Middle frontal gyrus (tissue), 1 donor: ENCODE data around the gene ATG5.
"Not testable (repeated sequence)": the region's sequence is repeated elsewhere in the genome, so short reads cannot be mapped to it uniquely, and the experiment has no call there.

Experiments used
- DNase-seq: peaks from one replicate; pipeline ENCODE4 v3.0.0-alpha.2; 2015; ENCODE audit warnings: low spot score; ENCODE audit errors: extremely low spot score

ATG5 gene

DNA sequence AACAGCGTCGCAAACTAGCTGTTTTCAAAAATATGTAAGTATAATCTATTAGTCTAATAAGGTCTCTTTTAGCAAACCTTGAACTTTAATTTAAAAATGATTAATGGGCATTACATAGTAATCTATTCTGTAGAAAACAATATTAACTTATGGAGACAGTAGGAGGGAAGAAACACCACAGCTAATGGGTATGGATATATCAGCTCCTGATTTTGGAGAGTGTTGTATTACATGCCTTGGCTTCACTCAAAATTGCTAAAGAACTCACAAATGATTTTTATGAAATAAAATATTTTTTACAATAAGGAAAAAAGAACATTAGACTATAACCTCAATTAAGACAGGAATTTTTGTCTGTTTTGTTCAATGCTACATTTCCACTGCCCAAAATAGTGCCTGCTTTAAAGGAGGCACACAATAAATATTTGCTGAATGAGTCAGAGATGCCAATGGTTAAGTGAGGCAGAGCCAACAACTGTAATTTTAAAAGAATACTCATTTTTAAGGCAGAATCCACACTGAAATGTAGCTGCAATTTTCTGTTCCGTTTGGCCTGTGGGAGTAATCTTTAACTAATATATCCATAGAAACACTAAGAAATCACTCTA is 15.7 kb downstream of the ATG5 start:
- no peak for DNase-seq

DNA sequence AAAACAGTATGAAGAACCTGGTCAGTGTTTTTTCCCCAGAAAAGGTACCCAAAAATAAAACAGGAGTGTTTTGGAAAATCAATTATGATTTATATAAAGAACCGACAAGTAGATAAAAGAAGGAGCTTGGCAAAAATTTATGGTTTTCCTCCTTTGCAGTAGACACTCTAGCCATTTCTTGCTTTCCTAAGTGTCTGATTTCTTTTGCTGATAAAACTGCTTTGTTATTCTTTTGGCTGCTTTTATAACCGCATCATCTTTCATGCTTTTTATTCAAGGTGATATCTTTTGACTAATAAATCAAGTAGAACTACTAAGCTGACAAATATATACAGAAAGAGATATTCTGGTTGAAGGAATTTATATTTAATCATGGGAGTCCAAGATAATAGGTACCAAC is 16.6 kb downstream of the ATG5 start:
- no peak for DNase-seq

DNA sequence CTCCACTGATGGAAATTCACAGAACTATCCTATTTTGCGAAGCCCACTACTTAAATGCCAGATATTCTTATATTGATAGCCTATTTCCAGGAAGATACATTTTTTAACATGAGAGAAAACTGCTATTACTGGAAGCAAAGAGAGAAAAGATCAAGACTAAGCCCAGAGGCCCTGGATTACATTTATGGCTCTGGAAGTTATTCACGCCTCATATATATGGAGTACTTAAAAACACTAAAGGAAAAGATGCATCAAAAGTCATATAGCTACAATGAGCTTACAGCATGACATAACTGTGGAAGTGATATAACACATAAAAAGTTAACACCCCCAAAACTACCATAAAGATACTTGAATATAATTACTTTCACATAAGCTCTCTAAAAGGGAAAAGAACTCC is 19.8 kb downstream of the ATG5 start:
- DNase-seq = no peak

DNA sequence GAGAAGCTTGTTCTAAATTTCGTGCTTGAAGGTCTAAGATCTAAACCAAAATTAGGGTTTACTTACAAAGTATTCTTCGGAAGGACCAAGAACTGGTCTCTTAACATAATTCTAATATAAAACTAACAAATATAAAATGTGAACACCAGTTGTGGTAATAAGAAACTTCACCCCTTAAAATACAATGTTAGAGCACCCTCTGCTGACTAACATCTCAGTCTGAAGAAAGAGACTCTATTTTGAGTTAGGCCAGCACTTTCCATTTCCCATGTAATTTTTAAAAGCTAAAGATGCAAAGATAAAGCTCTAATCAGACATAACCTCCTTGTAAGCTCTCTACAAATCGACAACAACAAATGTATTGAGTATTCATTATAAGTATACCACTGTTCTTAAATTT is 24.6 kb downstream of the ATG5 start:
- DNase-seq = peak; percentile 48

DNA sequence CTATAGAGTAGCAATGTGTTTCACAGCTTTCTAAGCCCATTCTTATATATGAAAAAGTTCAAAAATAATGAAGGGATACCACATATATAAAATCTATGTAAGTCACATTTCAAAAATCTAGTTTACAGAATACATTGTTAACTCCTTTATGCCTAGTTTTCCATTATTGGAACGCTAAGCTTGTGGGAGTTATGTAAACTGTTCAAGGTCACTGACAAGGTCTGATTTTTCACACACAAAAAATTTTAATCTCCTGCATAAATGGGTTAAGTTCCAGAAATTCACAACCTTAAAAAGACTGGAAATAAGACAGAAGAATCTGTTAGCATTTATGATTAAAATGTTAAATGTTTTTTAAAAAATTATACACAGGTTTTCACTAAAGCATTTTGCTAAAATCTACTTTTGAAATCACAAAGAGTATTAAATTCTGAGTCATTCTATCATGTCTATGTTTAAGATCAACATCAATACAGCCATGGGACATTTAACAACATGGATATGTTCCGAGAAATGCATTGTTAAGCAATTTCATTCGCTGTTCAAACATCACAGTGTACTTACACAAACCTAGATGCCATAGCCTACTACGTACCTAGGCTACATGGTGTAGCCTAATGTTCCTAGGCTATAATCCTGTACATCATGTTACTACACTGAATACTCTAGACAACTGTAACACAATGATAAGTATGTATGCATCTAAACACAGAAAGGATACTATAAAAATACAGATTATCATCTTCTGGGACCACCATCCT is 25.4 kb downstream of the ATG5 start:
- no peak for DNase-seq

DNA sequence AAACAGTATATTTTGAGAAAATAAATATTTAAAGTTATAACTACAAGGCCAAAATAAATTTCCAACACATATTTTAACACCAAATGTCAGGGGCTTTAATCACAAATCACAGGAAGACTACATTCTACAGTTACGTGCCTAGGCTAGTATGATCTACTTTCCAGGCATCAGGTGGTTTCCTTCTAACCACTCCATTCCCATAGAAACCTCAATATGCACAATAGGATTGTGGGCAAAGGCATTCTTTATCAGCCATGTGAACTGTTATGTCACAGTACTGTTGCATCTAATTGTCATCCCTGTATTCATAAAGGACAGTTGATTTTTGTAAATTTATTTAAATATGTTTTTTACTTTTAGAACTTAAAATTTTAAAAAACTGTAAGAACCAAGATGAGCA is 32.4 kb downstream of the ATG5 start:
- DNase-seq = no peak

DNA sequence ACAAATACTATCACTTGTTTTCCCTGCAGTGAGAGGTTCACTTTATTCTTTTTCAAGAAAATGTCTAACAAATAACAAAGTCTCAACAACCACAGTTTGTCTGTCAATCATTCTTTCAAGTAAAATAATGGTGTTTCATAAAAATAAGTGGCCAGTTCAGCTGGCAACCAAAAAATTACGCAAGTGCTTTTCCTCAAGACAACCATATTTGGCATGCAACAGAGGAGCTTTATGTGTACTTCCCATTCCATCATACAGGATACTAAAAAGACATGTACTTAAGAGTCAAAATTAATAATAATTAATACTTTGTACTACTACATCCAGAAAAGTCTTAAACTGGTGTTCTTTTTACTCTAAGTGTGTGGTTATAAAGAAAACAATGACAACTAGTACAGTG is 34.6 kb downstream of the ATG5 start:
- no peak for DNase-seq

DNA sequence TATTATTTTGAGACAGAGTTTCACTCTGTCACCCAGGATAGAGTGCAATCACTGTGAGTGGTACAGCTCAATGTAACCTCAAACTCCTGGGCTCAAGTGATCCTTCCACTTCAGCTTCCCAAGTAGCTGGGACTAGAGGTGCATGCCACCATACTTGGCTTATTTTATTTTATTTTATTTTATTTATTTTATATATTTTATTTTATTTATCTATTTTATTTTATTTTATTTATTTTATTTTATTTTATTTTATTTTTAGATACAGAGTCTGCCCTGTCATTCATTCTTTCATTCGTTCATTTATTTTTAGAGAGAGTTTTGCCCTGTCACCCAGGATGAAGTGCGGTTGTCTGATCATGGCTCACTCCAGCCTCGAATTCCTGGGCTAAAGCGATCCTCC is 35.5 kb downstream of the ATG5 start:
- DNase-seq = no peak

DNA sequence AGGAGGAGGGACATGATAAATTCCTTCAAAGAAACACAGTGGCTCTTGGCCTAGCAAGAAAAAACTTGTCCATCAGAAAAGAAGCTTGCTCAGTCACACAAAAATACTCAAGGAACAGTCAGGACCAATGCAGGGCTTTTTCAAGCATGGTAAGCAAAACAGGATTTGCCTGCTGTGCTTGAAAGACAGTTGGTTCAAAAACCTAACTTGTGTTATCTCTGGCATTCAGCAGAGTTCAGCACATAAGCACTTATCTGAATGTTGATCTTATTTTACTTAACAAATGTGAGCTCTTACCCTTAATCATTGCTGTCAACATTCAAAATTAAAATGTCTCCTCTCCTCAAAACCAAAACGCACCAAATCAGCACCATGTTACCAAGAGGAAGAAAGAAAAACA is 38.3 kb downstream of the ATG5 start:
- no peak for DNase-seq

DNA sequence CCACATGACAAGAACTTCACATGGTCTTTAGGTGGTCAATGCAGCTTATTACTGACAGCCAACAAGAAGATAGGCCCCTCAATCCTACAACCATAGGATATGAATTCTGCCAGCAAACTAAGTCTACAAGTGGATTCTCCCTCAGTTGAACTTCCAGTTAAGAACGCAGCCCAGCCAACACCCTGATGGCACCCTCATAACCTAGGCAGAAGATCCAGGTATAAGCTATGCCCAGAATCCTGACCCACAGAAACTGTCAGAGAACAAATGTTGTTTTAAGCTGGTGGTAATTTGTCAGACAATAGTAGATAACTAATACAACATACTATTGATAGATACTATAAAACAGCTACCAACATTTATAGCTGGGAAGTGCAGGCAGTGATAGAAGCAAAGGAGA is 38.8 kb downstream of the ATG5 start:
- no peak for DNase-seq

DNA sequence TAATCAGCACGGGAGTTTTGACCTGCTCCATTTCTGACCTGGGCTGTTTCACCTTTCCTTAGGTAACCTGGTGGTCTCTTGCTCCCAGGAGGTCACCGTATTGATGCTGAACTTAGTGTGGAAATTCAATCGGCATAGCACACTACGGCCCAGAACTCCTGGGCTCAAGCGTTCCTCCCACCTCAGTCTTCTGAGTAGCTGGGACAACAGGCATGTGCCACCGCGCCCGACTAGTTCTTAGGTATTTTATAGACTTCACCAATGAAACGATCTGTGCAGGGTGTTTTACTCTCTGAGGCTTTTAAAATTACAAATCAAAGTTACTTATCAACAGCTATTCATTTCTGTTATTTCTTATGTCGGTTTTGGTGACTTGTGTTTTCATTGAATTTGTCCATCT is 42.1 kb downstream of the ATG5 start:
- no peak for DNase-seq

DNA sequence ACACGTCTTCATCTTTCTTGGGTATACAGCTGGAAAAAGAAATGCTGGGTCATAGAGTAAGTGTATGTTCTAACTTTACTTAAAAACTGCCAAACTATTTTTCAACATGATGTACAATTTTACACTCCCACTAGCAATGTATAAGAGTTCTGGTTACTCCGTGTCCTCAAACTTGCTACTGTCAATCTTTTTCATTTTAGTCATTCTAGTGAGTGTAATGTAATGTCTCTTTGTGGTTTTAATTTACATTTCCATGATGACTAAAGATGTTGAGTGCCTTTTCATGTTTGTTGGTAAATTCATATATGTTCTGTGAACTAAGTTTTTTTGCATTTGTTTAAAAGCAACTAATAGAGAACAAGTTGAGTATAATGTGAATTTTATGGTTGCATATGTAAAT is 43.9 kb downstream of the ATG5 start:
- no peak for DNase-seq

DNA sequence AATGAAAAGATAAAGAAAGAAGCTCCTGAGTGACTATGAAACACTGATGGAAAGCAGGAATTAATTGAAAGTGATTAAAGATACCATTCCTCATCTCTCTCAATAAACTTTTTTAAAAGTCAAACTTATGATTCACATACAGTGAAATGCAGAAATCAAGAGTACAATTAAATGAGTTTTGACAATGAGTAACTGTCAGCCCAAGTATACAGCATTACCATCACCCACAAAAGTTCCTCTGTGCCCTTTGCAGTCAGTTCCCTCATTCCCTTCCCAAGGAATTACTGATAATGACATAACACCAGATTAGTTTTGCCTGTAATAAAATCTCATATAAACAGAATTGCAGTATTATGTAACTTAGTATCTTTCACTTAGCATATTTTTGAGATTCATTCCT is 44.5 kb downstream of the ATG5 start:
- DNase-seq = no peak

DNA sequence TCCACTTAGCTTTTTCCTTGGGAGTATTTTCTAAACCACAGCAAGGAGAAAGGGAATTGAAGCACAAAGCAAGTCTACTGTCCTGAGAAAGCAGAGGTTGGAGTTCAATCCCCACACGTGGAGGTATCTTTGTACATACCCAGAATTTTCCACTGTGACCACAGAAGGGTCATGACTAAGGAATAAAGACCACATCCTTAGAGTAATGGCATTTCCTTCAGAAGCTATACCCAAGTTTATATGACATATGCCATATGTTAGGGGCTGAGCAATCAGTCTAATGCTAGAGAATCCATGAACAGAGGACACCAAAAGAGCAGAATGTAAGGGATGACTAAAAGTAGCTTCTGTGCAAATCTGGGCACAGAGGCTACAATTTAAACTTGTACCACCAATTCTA is 46.4 kb downstream of the ATG5 start:
- DNase-seq = no peak

DNA sequence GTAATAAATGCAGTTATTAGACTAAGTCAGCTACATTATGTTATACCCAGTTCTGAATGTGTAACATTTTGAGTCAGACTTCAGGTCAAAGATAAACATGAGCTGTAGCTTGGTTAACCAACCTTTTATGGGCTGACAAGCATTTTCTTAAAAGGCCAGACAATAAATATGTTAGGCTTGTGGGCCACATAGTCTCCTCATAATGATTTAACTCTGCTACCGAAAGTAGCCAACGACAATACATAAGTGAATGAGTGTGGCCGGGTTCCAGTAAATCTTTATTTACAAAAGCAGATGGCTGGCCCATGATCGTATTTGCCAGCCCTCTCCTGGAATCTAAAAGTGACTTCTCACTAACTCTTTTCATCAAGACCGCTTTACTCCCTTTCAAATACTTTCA is 49.9 kb downstream of the ATG5 start:
- DNase-seq = no peak

DNA sequence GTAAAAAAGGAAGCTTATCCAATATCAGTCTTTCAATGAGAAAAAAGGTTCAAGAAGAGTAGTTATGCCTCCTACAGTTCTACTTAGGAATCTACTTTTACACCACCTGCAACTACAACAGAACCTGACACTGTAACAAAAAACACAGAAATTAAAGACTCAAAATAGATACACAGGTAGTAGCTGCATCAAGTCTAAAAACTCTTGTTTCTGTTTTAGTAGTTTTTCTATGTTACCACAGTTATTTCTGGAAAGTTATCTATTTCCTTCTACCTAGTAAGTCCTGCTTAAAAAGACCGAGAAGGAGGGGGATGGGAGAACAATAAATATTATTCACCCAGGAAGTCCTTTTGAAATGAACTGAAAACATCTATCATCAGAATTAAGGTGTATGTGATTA is 52.5 kb downstream of the ATG5 start:
- DNase-seq = no peak

DNA sequence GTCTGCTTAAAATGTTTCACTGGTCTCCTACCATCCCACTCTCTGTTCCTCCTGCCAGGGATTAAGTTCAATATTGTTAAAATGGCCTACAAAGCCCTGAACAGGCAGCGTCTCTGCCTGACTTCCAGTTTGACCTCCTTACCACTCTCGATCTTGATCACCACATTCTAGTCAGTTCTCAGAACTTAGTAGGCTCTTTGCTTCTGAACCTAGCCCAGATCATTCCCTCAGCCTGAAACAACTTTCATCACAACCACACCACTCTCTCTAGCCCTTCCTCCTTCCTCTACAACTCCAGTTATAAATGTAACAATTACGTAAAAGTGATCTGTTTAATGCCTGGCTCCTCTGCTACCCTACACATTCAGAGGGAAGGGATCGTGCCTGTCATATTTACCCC is 53.3 kb downstream of the ATG5 start:
- DNase-seq = no peak

DNA sequence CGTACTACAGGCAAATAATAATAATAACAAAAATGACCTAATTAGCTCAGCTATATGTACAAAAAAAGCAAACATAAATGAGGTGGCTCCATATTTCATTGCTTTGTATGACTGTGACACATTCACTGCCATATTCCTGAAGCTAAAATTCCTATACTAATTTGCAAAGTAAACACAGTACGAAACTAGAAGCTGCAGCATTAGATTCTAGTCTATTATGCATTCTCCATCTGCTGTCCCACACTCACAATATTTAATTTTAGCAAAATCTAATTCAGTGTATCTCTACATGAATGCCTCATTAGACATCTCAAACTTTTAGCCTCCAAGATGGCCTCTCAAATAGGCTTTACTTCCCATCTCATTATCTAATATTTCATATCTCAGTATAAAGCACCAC is 55.1 kb downstream of the ATG5 start:
- no peak for DNase-seq

DNA sequence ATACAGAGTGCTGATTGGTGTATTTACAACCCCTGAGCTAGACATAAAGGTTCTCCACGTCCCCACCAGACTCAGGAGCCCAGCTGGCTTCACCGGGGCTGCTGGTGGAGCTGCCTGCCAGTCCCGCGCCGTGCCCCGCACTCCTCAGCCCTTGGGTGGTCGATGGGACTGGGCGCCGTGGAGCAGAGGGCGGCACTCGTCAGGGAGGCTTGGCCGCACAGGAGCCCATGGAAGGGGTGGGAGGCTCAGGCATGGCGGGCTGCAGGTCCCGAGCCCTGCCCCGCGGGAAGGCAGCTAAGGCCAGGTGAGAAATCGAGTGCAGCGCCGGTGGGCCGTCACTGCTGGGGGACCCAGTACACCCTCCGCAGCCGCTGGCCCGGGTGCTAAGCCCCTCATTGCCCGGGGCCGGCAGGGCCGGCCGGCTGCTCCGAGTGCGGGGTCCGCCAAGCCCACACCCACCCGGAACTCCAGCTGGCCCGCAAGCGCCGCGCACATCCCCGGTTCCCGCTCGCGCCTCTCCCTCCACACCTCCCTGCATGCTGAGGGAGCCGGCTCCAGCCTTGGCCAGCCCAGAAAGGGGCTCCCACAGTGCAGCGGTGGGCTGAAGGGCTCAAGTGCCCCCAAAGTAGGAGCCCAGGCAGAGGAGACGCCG is 56.2 kb downstream of the ATG5 start:
- DNase-seq = not testable (repeated sequence)

DNA sequence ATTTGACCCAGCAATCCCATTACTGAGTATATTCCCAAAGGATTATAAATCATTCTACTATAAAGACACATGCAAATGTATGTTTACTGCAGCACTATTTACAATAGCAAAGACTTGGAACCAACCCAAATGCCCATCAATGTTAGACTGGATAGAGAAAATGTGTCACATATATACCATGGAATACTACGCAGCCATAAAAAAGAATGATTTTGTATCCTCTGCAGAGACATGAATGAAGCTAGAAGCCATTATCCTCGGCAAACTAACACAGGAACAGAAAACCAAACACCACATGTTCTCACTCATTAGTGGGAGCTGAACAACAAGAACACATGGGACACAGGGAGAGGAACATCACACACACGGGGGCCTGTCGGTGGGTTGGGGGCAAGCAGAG is 57.1 kb downstream of the ATG5 start:
- DNase-seq = not testable (repeated sequence)

DNA sequence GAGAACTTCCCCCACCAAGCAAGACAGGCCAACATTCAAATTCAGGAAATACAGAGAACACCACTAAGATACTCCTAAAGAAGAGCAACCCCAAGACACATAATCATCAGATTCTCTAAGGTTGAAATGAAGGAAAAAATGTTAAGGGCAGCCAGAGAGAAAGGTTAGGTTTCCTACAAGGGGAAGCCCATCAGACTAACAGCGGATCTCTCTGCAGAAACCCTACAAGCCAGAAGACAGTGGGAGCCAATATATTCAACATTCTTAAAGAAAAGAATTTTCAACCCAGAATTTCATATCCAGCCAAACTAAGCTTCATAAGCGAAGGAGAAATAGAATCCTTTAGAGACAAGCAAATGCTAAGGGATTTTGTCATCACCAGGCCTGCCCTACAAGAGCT is 61.1 kb downstream of the ATG5 start:
- not testable (repeated sequence) for DNase-seq

DNA sequence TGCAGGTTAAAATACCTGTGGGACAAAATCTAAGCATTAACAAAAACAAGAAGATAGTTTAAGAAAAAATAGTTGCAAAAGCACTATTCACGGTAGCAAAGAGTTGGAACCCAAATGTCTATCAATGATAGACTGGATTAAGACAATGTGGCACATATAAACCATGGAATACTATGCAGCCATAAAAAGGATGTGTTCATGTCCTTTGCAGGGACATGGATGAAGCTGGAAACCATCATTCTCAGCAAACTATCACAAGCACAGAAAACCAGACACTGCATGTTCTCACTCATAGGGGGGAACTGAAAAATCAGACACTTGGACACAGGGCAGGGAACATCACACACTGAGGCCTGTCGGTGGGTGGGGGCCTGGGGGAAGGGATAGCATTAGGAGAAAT is 65.8 kb downstream of the ATG5 start:
- not testable (repeated sequence) for DNase-seq

DNA sequence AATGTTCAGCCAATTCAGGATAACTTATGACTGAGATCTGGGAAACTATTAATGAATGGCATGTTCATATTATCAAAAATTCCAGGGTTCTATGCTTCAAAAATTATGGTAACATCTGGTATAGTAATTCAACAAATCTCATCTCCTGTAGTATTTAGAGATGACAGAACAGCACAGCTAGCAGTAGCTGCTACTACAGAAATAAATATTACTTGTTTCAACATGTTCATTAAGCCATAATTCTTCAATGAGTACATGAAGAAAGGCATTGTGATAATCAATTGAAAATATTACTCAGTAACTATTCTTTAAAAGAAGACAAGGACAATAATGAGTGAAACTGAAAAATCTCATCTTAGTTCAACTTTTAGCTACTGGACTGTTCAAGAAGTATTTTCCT is 66.8 kb downstream of the ATG5 start:
- DNase-seq = no peak
